COLO668 (cell line): Measurements from ENCODE around the gene IL1R2.

Source experiments
- DNase-seq: peaks from one replicate; lab custom pipeline; 2025; ENCODE audit not compliant: unreplicated experiment; lab: John Stamatoyannopoulos, UW

Gene IL1R2

GRCh38 chr2:102074152-102074783, 82.5 kb downstream of the IL1R2 start:
- no peak for DNase-seq

- DNase-seq, result no peak
Measured at GRCh38 chr2:102075479-102075878, 83.7 kb downstream of the IL1R2 start.

GRCh38 chr2:102076512-102076911, 84.8 kb downstream of the IL1R2 start:
- no peak for DNase-seq
